Activated naive CD4-positive, alpha-beta T cell (primary cell): Measurements from ENCODE around the gene KRT79.

Experiments
- DNase-seq, 4 experiments: peaks; one replicate each; lab custom pipeline; 2025; lab: John Stamatoyannopoulos, UW

KRT79 gene

DNA sequence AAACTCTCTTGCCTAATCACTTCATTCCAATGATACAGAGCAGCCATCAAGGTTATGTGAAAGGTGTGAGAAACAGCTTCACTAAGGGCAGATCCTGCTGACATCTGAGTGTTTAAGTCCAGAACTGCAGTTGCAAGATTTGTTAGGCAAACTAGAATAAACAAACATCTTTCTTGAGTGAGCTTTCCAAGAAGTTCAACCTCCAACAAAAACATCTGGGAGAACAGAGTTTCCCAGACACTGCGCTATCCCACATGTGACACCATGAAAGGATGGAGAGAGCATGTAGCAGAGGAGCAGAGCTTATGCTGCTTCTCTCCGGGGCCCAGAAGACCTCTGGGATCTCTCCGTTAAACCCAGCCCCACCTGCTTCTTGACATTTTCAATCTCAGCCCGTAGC, 62.6 kb downstream of the KRT79 start:
- no peak for DNase-seq
